Stimulated activated CD4-positive, alpha-beta T cell treated with anti-CD3 and anti-CD28 coated beads, TNF-alpha, amount 100 ng/mL, for 4 hours (primary cell): Measurements from ENCODE around the gene DAPK1.

Experiments used
- DNase-seq, 3 experiments: peaks; one replicate each; pipeline ENCODE4 v3.0.0-alpha.2; 2020; ENCODE audit warnings: low read depth in 3 of 3

DAPK1 gene

GRCh38 chr9:87685871-87686519 lies 188.3 kb downstream of the DAPK1 start:
- DNase-seq, result no peak

GRCh38 chr9:87686520-87687090 lies 188.9 kb downstream of the DAPK1 start:
- DNase-seq, result no peak

GRCh38 chr9:87687207-87687606 lies 189.5 kb downstream of the DAPK1 start:
- no peak for DNase-seq

GRCh38 chr9:87694236-87694755 lies 196.6 kb downstream of the DAPK1 start:
- no peak for DNase-seq

- no peak for DNase-seq
These were observed 197.9 kb downstream of the DAPK1 start for GRCh38 chr9:87695523-87695922.

- DNase-seq, result no peak
These were observed 199.0 kb downstream of the DAPK1 start for GRCh38 chr9:87696641-87697040.

GRCh38 chr9:87698069-87698809 lies 200.6 kb downstream of the DAPK1 start:
- no peak for DNase-seq

GRCh38 chr9:87699835-87700234 lies 202.2 kb downstream of the DAPK1 start:
- no peak for DNase-seq

- DNase-seq, result no peak
These were observed 203.8 kb downstream of the DAPK1 start for GRCh38 chr9:87701491-87701890.

GRCh38 chr9:87701931-87702421 lies 204.3 kb downstream of the DAPK1 start:
- no peak for DNase-seq

- no peak for DNase-seq
These were observed 205.3 kb downstream of the DAPK1 start for GRCh38 chr9:87702921-87703320.

GRCh38 chr9:87703636-87704276 lies 206.1 kb downstream of the DAPK1 start:
- no peak for DNase-seq

- DNase-seq, result no peak
These were observed 206.7 kb downstream of the DAPK1 start for GRCh38 chr9:87704342-87704741.

- DNase-seq, result no peak
These were observed 208.5 kb downstream of the DAPK1 start for GRCh38 chr9:87706066-87706739.

- DNase-seq, result no peak
These were observed 210.3 kb downstream of the DAPK1 start for GRCh38 chr9:87707805-87708506.

- DNase-seq, result no peak
These were observed 210.9 kb downstream of the DAPK1 start for GRCh38 chr9:87708546-87708945.

GRCh38 chr9:87708986-87709728 lies 211.5 kb downstream of the DAPK1 start:
- no peak for DNase-seq

GRCh38 chr9:87710443-87710842 lies 212.8 kb downstream of the DAPK1 start:
- DNase-seq, result no peak

- DNase-seq, result no peak
These were observed 214.5 kb downstream of the DAPK1 start for GRCh38 chr9:87711857-87712800.
